Mononuclear cell (primary cell): Measurements from ENCODE around the gene TTC28. TPM values are rescaled to one million over a fixed set of nuclear protein-coding genes. Genes with fewer than 3 reads are reported as not detected.

Experiments used
- H3K27me3 ChIP-seq: 2 replicates; pipeline ENCODE4 v1.6.0; 2011; ENCODE audit warnings: low read length, control low read depth; ENCODE audit not compliant: insufficient read depth
- H3K4me1 ChIP-seq: 2 replicates; pipeline ENCODE4 v1.5.1; 2011; ENCODE audit warnings: mild to moderate bottlenecking, low read length, control low read depth; ENCODE audit not compliant: insufficient read depth
- H3K4me3 ChIP-seq: 2 replicates; pipeline ENCODE4 v1.5.1; 2011; ENCODE audit warnings: mild to moderate bottlenecking, low read length, moderate library complexity
- H3K9me3 ChIP-seq: 2 replicates; pipeline ENCODE4 v1.5.1; 2011; ENCODE audit warnings: low read depth, mild to moderate bottlenecking, control low read depth, low read length
- total RNA-seq: library from RNA; depleted of rRNA; stranded (reverse); fragments of >200 nt; gene quantifications from one replicate; pipeline ENCODE4 v1.2.3, GENCODE V29; 2012

Gene TTC28
- total RNA-seq, 1 donor = 1.5 TPM

- Histone ChIP-seq H3K9me3 (no peaks in the 10 kb centered on the region), H3K4me3 (peak overlapping the region; percentile 38), H3K4me1 (peaks cover 24% of the 10 kb centered on the region), H3K27me3 (no peaks in the 10 kb centered on the region)
These were observed 236.7 kb downstream of the TTC28 start for GRCh38 chr22:28442711-28443525.

- Histone ChIP-seq H3K9me3 (no peaks in the 10 kb centered on the region), H3K27me3 (no peaks in the 10 kb centered on the region), H3K4me1 (peaks cover 24% of the 10 kb centered on the region), H3K4me3 (peak overlapping the region; percentile 38)
These were observed 237.4 kb downstream of the TTC28 start for GRCh38 chr22:28442264-28442710.

- peak overlapping the region; percentile 38 for H3K4me3 ChIP-seq
- H3K27me3 ChIP-seq = no peaks in the 10 kb centered on the region
- peaks cover 24% of the 10 kb centered on the region for H3K4me1 ChIP-seq
- no peaks in the 10 kb centered on the region for H3K9me3 ChIP-seq
These were observed 237.8 kb downstream of the TTC28 start for GRCh38 chr22:28441720-28442263.

GRCh38 chr22:28440592-28441390 lies 238.8 kb downstream of the TTC28 start:
- no peaks in the 10 kb centered on the region for H3K27me3 ChIP-seq
- no peak overlapping the region for H3K4me3 ChIP-seq
- peaks cover 24% of the 10 kb centered on the region for H3K4me1 ChIP-seq
- no peaks in the 10 kb centered on the region for H3K9me3 ChIP-seq

DNA sequence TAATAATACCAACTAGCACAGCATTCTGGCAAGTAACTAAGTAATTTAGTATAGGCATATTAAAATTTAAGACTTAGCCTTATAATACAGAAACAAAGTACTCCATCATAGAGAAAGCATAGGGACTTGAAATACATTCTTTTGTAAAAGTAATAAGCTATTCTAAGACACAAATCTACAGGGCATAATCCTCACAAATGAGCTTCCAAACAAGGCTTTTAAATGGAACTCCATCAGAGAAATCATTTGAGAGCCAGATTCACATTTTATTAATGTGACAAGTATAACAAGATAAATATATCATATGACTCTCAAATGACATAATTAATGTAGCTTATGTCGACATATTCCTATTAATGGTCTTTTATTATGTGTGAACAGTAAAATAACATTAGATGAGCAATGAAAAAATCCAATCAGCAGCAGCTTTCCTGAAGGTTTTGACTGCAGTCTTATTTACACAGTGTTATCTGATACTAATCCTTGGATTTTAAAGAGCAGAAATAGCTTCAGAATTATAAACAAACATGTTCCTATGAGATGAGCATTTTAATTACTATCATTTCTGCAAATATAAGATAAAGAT lies 241.4 kb downstream of the TTC28 start:
- H3K9me3 ChIP-seq = no peaks in the 10 kb centered on the region
- no peak overlapping the region for H3K4me3 ChIP-seq
- H3K4me1 ChIP-seq = peaks cover 21% of the 10 kb centered on the region
- no peaks in the 10 kb centered on the region for H3K27me3 ChIP-seq

GRCh38 chr22:28435982-28436381 lies 243.7 kb downstream of the TTC28 start:
- Histone ChIP-seq H3K27me3 (no peaks in the 10 kb centered on the region), H3K9me3 (no peaks in the 10 kb centered on the region), H3K4me3 (no peak overlapping the region), H3K4me1 (no peaks in the 10 kb centered on the region)

DNA sequence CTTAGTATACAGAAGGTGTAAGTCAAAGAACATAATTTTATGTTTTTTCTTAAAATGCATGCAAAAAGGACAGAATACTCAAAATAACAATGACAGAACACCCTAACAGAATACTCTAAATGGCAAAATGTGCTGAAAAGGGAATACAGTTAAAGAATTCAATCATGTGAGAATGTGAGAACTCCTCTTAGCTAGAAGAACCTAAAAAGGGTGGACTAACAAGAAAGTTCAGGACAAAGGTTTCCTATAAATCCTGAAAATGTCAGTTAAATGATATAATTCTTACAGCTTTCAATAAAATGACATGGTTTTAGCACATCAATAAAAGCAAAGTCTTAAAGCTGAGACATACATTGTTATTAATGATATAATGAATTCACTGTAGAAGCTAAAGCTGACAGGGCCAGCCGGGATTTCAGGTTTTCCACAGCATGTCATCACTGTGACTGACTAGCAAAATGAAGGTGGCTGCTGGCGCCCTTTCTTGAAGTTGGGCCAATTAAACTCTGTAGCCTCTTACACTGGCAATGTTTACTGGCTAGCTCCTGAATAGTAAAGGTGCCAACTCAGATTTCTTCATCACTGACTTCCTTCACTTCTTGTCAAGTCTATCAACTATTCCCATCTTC lies 244.4 kb downstream of the TTC28 start:
- no peaks in the 10 kb centered on the region for H3K9me3 ChIP-seq
- H3K27me3 ChIP-seq = no peaks in the 10 kb centered on the region
- H3K4me3 ChIP-seq = no peak overlapping the region
- H3K4me1 ChIP-seq = no peaks in the 10 kb centered on the region

DNA sequence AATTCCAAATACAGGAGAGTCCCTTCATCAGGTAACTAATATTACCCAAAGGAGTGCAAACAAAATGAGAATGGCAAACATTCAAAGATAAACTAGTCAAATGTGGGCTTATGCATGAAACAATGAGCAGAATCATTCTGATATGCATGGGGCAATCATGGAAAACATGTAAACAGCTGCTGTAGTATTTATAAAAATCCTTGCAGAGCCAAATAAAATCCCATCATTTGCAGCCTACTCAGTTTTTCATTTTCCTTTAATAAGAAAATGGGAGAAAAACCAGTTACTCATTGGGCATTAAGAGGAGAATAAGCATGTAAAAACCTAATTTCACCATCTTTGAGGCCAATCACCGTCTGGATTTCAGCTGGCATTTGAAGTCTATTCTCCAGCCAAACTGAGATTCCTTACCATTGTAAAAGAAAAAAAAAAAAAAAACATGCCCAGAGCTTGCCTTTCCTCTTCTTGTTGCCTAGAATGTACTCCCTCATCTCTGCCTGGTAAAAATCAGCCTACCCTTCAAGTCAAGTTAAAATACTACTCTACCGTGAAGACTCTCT lies 249.1 kb downstream of the TTC28 start:
- H3K9me3 ChIP-seq = no peaks in the 10 kb centered on the region
- no peaks in the 10 kb centered on the region for H3K27me3 ChIP-seq
- H3K4me3 ChIP-seq = no peak overlapping the region
- no peaks in the 10 kb centered on the region for H3K4me1 ChIP-seq

- Histone ChIP-seq H3K4me1 (no peaks in the 10 kb centered on the region), H3K9me3 (no peaks in the 10 kb centered on the region), H3K4me3 (no peak overlapping the region), H3K27me3 (no peaks in the 10 kb centered on the region)
These were observed 249.9 kb downstream of the TTC28 start for GRCh38 chr22:28429711-28430110.

GRCh38 chr22:28428271-28428670 lies 251.4 kb downstream of the TTC28 start:
- H3K4me1 ChIP-seq = no peaks in the 10 kb centered on the region
- no peak overlapping the region for H3K4me3 ChIP-seq
- H3K9me3 ChIP-seq = no peaks in the 10 kb centered on the region
- H3K27me3 ChIP-seq = peaks cover 2% of the 10 kb centered on the region

DNA sequence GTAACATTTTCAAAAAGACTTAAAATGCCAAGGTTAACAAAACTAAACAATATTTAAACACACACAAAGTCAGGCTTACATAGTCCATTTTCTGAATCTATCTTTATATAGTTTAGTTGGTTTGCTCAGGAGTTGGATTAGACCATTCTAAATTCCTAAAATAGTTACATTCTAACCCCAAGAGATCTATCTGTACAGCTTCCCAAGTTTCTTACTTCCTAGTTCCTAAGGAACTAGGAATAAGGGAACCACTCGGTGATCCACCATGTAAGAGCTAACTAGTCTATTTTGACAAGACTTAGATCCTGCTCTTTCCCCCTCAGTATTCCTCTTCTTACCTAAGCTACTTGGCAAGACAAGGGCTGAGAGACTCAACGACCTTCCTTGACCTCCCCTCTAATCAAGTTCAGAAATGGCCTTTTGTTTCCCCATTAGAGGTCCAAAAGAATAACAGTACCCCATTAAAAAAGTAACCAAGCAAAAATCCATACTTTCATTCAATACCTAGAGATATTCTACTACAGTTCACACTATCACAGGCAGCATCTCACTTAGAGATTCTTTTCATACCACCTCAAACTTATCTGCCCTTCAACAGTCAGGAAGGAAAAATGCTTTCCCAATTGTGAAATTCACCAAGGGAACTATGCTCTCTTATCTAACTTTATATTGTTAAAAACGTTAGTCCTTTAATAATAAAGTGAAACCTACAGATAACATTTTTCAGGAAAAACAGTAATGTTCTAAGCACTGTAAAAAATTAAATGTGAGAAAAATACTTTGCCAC lies 253.1 kb downstream of the TTC28 start:
- Histone ChIP-seq H3K9me3 (no peaks in the 10 kb centered on the region), H3K27me3 (peaks cover 2% of the 10 kb centered on the region), H3K4me3 (no peak overlapping the region), H3K4me1 (no peaks in the 10 kb centered on the region)

- no peak overlapping the region for H3K4me3 ChIP-seq
- H3K27me3 ChIP-seq = peaks cover 2% of the 10 kb centered on the region
- no peaks in the 10 kb centered on the region for H3K4me1 ChIP-seq
- H3K9me3 ChIP-seq = no peaks in the 10 kb centered on the region
These were observed 254.4 kb downstream of the TTC28 start for GRCh38 chr22:28425211-28425610.

DNA sequence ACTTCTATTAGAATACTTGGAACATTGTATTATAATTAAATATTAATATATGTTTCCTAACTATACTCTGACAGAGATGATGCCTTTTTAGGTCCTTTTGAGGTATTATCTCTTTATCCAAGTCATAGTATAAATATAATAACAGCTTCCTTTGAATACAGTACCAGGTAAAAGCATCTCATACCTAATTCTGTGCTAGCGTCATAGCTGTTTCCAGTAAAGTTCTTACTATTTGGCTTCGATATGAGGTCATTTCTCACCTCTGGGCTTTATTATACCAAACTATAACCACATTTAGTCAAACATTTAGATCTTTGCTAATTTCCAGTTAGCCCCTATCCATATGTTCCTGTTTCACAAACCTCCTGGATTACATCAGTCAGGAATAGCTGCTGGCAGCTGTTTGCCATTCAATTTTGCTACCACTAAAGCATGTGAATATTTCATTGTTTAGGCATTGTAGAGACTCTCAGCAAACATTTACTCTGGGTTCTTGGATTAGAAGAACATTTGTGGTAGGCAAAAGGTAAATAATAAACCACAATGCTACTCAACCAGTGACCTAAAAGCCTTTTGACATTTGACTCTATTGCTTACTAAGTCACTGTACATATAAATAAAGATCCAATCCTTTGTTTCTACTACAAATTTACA lies 255.1 kb downstream of the TTC28 start:
- Histone ChIP-seq H3K9me3 (no peaks in the 10 kb centered on the region), H3K4me3 (no peak overlapping the region), H3K4me1 (no peaks in the 10 kb centered on the region), H3K27me3 (peaks cover 2% of the 10 kb centered on the region)
